IMR-90 (cell line): ENCODE measurements around the gene GLO1.

Source experiments
- CEBPB ChIP-seq: IDR thresholded peaks from 2 replicates; pipeline ENCODE4 v1.6.1; 2012; ENCODE audit warnings: low read depth, low read length, improper control_type of control experiment
- CTCF ChIP-seq: conservative IDR thresholded peaks from 2 replicates; pipeline ENCODE4 v1.5.1; 2012; ENCODE audit warnings: mild to moderate bottlenecking, low read depth, low read length, improper control_type of control experiment
- FOS ChIP-seq: fragments of 150-350 bp; IDR thresholded peaks from 2 replicates; pipeline ENCODE4 v1.6.1; 2016; ENCODE audit warnings: low read depth, low read length
- MAFK ChIP-seq: IDR thresholded peaks from 2 replicates; pipeline ENCODE4 v1.6.1; 2012; ENCODE audit warnings: low read depth, low read length, improper control_type of control experiment
- MAZ ChIP-seq: IDR thresholded peaks from 2 replicates; pipeline ENCODE4 v1.6.1; 2012; ENCODE audit warnings: low read depth, mild to moderate bottlenecking, low read length, improper control_type of control experiment, moderate library complexity, borderline replicate concordance
- MXI1 ChIP-seq: IDR thresholded peaks from 2 replicates; pipeline ENCODE4 v1.6.1; 2012; ENCODE audit warnings: low read depth, mild to moderate bottlenecking, low read length, moderate library complexity, borderline replicate concordance
- NFE2L2 ChIP-seq: fragments of 150-350 bp; IDR thresholded peaks from 2 replicates; pipeline ENCODE4 v1.6.1; 2016; ENCODE audit warnings: low read depth, mild to moderate bottlenecking, low read length
- POLR2A ChIP-seq: IDR thresholded peaks from 2 replicates; pipeline ENCODE4 v1.6.1; 2012; ENCODE audit warnings: mild to moderate bottlenecking, low read depth, low read length
- RCOR1 ChIP-seq: IDR thresholded peaks from 2 replicates; pipeline ENCODE4 v1.6.1; 2012; ENCODE audit warnings: mild to moderate bottlenecking, low read length, improper control_type of control experiment; ENCODE audit not compliant: insufficient replicate concordance
- SMC3 ChIP-seq: fragments of 150-350 bp; IDR thresholded peaks from 2 replicates; pipeline ENCODE4 v1.6.1; 2016; ENCODE audit warnings: low read depth, mild to moderate bottlenecking, antibody characterized with exemption, low read length, moderate library complexity

- TF ChIP-seq MAFK (no peak), CEBPB (no peak), CTCF (no peak), RCOR1 (no peak), MAZ (no peak), SMC3 (no peak), POLR2A (no peak), NFE2L2 (no peak), MXI1 (no peak), FOS (no peak)
These were observed 29.4 kb downstream of the GLO1 start for GRCh38 chr6:38673397-38674165.
